PFSK-1 (cell line): ENCODE results near the gene CTNS.

ENCODE experiments used
- FOXP2 ChIP-seq: optimal IDR thresholded peaks from 2 replicates; pipeline ENCODE3; 2011; ENCODE audit warnings: borderline replicate concordance, control low read depth, inconsistent platforms; ENCODE audit not compliant: insufficient read depth; ENCODE audit errors: extremely low read length, extremely low read depth
- POLR2AphosphoS5 ChIP-seq: IDR thresholded peaks from 2 replicates; pipeline ENCODE4 v1.6.1; 2012; ENCODE audit warnings: low read depth, mild to moderate bottlenecking, control low read depth, low read length, moderate library complexity
- REST ChIP-seq, 2 experiments: IDR thresholded peaks; 2 replicates each; pipeline versions ENCODE4 v1.6.1 to v1.8.0; 2011 to 2012; ENCODE audit warnings: low read depth in 2 of 2, low read length in 2 of 2, control low read depth in 1 of 2, inconsistent platforms in 1 of 2, mild to moderate bottlenecking in 1 of 2, moderate library complexity in 1 of 2; ENCODE audit not compliant: insufficient read depth in 1 of 2
- SIN3A ChIP-seq: IDR thresholded peaks from 2 replicates; pipeline ENCODE4 v1.6.1; 2012; ENCODE audit warnings: mild to moderate bottlenecking, low read length, moderate library complexity, borderline replicate concordance; ENCODE audit not compliant: insufficient read depth
- TAF1 ChIP-seq: IDR thresholded peaks from 2 replicates; pipeline ENCODE4 v1.6.1; 2012; ENCODE audit warnings: low read length, control low read depth, borderline replicate concordance; ENCODE audit not compliant: insufficient read depth

GRCh38 chr17:3695723-3696411, 59.3 kb downstream of the CTNS start, which contains the start of gene P2RX5:
- TF ChIP-seq SIN3A = no peak
- TF ChIP-seq REST (IDR thresholded peaks at IDR 0.05; ENCODE audit: insufficient read depth in 1 of 2, low read depth in 2 of 2, low read length in 2 of 2) = peak in 1 of 2 experiments; percentile 56; a peak in 1 of 4 replicates
- TF ChIP-seq POLR2AphosphoS5 = no peak
- TF ChIP-seq TAF1 = no peak
- TF ChIP-seq FOXP2 = no peak
